GM19043 (cell line): ENCODE results near the gene DENND1A.

Experiments used
- ATAC-seq: cut with Tn5 transposase; IDR thresholded peaks from one replicate; pipeline ENCODE4 v1.9.1; 2021; ENCODE audit warnings: low read depth; ENCODE audit not compliant: unreplicated experiment

Gene DENND1A

DNA sequence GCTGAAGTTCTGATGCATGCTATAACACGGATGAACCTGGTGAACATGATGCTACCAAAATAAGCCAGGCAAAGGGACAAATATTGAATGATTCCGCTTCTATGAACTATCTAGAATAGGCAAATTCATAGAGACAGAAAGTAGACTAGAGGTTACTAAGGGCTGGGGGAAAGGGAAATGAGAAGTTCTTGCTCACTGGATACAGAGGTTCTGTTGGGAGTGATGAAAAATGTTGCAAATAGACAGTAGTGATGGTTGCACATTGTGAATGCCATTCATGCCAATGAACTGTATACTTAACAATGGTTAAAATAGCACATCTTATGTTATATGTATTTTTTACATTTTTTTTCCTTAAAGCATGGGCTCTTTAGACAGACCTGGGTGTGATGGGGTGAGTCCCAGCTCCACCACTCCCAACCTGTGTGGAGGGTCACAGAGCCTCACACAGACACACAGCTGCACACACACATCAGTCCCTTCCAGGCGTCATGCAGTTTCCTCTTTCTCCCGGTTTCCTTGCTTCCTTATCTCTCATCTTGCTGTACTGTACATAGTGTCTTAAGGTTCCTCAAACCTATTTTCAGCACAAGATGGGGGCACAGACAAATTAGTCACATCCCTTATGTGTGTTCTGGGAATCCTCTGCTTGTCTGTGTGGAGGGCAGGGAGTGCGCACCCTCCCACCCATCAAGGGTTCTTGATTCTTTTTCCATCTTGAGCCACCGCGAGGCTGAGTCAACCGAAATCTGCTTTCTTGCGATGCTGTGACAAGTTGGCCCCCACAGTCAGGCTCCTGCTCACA lies 381.0 kb downstream of the DENND1A start:
- no peak for ATAC-seq

DNA sequence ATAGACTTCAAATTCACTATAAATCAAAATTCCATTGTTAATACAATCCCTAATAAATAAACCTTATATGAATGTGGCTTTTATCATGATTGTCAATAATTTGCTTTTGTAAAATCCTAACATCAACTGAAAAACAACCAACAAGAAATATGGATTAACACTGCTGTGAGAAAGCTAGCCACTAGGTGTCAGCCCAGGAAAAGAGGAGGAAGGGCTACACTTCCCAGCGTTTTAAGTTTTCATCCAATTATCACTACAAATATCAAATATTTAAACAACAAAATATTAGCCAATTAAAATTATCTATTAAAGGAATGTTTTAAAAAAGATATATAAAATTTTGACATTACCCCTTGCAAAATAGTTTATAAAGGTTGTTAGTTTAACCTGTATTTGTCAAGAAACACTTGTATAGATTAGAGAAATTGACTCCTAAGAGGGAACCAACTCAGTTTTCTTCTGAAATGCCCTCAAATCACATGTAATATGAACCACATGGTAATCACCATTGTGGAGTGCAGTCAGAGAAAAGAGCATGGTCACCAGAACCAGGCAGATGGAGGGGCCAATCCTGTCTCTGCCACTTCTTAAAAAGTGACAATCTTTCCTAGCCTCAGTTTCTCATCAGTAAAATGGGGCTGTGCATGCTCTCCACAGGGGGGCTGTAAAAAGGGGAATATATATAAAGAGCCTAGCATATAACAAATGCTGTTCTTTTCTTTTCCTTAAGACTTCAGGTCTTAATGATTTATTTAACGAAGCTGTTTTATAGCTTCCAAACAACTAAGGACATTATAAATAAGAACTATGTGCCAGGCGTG lies 385.7 kb downstream of the DENND1A start:
- no peak for ATAC-seq

DNA sequence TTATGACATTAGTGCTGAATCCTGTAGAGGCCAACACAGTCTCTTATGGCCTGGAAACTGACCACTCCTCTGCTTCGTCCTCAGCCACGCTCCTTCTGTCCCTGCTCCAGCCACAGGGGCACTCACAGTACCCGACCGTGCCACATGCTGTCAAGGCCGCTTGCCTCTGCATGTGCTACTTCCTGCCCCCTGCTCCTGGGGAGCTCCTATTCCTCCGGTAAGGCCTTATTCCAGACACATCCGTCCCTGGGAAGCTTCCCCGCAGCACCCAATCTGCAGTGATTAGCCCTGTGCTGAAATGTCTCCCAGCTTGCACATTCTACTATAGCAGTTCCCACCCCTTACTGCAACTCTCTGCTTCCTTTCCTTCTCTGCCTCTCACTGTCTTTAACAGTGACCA lies 386.4 kb downstream of the DENND1A start:
- no peak for ATAC-seq

DNA sequence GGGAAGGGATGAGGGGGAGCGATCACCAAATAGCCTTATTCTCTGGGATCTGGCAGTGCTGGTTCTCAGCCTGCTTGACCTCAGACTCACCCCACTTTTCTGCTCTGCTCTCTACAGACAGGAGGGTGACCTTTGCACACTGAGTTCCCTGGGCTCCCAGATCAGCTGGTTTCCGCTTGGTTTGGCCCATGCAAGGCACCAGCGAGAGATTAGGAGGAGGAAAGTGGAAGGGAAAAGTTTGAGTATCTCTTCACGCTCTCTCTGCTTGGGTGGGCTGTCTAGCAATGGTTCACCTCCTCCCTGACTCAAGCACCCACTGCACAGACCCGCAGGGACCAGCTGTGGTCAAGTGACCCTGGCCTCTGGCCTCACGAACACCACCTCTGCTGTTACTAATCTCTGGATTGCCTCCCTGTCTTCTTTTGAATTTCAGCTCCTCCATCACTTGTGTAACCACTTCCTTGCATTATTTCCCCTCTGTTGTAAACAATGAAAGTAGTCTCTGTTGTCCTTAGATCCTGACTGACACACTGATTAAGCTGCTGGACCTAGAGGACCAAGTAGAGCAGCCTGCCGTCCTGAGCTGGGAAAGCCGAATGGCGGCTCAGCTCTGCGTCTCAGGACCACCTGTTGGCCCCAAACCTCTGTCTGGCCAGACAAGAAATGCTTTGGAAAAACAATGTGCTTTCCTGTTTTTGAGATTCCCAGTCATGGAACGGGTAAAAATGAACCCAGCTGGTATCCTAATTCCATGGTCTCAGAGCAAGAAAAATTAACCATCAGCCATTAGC lies 387.3 kb downstream of the DENND1A start:
- ATAC-seq, result no peak

DNA sequence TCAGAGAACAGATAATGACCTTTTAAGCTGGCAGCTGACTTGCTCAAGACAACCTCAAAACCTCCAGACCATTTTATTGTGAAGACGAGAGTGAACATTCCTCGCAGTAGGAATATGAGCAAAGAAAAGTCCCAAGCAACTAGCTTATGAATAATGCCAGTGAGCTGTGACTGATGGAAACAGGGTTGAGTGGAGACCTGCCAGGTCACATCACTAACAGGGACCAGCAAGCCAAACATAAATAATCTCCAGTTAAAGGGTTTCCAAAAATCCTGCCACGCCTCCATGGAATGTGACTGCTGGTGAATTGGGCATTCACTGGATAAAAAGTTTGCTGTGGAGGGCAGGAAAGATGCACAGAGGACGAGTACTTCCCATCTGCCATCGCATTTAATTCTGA lies 388.5 kb downstream of the DENND1A start:
- no peak for ATAC-seq

DNA sequence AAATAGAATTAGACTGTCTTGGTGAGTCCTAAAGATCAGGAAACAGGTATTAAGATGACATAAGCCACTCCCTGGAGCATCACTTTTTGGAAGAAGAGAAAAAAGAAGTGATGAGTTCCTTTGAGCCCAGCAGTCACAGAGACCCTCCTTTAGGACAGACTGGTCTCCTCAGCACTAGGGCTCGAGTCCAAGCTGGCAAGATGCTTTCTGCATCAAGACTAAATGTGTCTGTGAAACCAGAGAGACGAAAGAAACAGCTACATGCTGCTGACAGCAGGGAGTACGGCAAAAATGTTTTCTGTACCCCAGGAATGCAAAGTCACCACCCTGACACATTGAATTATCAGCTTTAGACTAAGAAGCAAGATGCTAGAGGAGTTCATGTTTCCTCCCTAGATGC lies 389.5 kb downstream of the DENND1A start:
- ATAC-seq, result no peak

DNA sequence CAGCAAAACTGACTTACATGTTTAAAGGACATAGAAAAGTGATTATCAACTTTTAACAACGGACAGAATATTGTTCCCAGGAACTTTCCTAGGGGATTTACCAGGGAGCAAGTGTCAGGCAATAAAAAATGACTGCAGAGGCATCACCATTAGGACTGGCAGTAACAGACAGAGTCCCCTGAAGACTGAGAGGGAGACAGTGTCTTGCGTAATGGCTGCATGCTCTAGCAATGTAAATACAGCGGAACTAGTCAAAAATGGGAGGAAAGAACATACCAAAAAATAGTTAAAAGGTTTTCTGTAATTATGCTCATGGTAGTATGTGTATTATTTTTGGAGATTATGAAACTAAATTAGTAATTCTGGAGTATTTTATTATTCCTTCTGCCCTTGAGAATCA lies 392.1 kb downstream of the DENND1A start:
- ATAC-seq, result no peak

DNA sequence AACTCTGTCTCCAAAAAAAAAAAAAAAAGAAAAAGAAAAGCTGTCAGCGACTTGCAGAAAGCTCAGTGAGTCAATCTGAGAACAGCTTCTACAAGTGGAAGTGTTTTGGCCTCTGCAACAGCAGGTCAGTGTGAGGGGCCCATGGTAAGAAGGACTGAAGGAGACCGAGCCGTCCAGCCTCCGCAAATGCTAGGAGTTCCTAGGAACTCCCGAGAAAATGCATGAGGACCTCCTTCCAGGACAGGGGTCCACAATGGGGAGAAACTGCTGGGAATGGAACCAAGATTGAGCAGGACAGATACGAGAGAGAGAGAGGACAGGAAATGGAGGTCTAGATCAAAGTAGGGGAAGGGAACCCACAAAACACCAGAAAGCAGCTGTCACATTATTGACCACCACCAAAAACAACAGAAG lies 393.5 kb downstream of the DENND1A start:
- no peak for ATAC-seq

DNA sequence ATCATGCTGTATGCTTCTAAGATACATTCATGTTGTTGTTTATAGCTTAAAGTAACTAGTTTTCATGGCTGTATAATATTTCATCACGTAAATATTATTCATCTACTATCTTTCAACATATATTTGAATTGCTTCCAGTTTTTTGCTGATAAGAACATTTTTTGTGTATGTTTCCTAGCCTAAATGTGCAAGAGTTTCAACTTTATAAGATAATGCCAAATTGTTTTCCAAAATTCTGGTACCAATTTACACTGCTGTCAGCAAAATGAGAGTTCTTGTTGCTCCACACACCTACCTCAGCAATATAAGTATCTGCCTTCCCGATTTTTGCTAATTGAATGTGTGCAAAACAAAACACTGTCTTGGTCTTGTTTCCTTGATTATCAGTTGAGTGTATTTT lies 395.6 kb downstream of the DENND1A start:
- no peak for ATAC-seq

DNA sequence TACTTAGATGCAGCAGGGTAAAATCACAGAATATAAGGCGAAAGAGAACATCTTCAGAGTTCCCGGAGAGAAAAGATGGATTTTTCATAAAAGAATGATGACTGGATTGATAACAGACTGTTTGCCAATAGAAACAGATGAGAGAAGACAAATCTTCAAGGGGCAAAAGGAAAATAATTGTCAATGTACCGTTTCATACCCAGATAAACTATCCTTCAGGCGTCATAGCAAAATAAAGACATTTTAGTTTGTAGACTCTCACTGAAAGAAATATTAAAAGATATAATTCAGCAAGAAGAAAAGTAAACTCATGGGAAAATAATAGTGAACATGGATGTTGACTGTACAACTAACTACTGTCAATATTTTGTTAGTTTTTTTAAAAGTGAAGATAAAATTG lies 399.7 kb downstream of the DENND1A start:
- no peak for ATAC-seq

DNA sequence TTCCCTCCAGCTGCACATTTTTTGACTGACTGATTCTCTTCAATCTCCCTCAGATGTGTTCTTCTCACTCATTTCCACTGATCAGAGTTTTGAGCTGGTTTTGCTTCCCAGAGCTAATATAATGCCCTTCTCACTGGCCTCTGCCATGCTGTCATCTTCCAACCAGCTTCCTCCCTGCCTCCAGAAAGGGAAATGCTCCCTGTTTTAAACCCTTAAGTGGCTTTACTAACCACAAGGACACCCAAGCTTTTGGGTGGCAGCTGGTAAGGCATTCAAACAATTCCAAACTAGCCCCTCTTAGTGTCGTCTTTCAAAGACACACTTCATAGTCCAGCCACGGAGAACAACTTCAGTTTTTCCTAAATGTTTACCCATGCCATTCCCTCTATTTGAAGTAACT lies 401.4 kb downstream of the DENND1A start:
- ATAC-seq, result no peak

DNA sequence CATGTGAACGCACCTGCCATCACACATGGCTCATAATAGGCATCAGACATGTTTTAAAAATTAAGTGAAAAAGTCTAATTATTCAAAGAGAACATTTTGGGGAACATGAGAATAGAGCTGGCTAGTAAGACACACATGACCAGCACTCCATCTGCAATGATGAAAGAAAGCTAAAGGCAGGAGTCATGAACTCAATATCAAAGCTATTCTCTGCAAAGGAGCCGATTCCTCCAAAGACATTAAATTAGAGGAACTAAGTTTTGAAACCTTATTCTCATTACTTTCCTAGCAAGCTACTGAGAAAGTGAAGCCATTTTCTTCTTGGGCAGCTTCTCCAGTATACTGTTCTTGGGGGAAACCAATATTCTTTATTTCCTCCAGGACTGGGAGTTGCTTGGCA lies 401.9 kb downstream of the DENND1A start:
- ATAC-seq, result no peak

DNA sequence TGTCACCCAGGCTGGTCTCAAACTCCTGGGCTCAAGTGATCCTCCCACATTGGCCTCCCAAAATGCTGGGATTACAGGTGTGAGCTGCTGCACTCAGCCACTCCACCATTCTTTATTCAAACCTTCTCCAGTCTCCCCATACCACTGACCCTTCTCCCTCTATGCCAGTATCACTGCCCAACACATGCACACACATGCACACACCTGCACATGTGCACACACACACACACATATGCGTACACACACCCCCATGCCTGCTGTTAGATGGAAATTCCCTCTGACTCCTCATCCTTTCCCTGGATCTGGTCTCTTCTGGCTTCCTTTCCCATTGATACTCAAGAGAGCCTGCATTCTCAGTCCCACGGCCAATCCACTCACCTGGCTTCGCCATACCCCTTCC lies 404.0 kb downstream of the DENND1A start:
- ATAC-seq, result no peak

DNA sequence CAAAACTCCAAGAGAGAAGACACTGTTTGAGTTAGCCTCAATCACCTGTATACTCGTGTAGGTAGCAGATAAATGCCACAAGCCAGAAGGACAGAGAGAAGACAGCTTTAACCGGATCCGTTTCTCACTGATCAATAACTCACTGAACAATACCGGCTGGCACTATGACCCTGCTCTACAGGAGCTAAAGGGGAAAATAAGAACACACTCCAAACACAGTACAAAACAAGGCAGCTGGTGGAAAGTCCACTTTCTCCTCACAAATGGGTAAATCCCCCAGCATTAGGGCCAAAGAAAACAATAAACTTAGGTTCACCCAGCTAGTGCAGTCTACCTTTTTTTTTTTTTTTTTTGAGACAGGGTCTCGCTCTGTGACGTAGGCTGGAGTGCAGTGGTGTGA lies 404.5 kb downstream of the DENND1A start:
- no peak for ATAC-seq

DNA sequence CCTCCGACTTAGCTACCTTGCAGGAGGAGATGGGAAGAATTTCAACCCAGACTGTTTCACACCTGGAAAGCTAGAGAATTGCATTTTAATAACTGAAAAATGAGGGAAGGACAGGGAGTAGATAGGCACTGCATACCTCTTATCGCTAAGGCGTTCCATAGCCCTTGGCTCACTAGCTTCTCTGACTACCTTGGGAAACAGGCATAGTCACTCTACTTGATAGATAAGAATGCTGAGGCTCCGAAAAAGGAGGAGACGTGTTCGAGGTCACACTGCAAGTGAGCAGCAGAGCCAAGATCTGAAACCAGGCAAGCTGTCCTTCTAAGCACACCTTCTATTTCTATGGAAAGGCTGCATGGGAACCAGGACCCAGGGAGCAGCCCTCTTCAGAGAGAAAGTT lies 405.1 kb downstream of the DENND1A start:
- no peak for ATAC-seq

DNA sequence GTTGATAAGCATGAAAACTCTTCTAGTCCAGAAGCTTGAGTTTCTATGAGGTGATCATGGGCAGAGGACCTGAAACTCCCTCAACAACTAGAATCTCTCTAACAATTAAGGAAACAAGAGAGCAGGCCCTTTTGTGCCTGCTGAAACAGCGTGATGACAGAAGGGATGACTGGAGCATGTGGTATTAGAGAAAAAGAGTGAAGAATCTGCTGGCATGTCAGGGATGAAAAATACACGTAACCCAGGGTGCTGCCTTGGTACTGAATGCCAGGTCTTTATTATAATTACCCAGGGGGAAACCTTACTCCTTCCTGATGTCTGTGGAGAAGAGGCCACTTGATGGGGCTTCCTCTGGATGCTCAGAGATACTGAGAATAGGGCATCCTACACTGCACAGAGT lies 406.1 kb downstream of the DENND1A start:
- no peak for ATAC-seq

DNA sequence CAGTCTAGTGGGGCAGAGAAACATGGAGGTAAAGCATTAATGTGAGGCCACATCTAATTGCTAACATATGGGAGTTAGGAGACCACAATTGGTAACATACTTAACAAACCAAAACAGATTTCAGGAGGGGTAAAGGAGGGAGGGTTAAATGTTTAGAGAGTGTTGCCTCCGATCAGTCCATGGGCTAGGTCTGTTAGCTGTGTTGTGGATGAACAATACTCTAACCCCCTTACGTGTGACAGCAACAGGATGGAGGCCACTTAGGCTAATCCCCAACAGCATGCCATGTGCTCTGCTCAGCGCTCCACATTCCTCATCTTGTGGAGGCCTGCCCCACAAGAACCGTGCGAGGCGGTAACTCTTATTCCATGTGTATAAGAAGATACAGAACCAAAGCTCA lies 406.9 kb downstream of the DENND1A start:
- ATAC-seq, result no peak

DNA sequence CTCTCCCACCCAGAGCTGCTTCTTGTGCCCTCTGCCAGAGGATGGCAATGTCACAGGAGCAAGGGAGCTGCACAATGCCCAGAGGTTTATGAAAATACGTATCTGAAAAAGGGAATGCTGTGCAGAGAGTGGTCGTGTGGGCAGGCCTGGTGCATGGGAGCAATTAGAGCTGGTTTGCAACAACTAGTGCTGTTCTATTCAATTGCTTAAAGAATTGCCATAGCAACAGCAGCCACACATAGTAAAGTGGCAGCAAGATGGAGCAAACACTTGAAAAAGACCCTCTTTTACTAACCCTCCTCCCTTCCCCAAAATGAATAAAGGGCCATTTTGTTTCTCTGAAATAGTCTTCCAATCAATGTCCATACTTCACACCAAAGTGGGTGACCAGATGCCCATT lies 407.7 kb downstream of the DENND1A start:
- no peak for ATAC-seq

DNA sequence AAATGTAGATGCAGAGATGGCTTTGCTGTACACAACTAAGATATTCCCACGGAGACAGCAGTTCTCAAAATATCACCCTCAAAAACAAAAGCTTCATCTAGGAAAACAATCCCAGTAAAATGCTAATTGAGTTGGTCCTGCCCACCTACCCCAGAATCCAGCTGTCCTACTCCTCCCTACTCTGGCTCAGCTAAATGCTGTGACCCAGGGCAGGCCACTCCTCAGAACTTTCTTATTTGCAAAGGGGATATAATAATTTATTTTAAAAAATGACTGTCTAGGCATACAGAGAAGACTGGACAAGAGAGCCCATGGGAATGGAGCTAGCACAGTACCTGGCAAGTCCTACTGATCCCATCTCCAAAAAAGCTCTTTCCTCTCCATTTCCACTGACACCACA lies 411.6 kb downstream of the DENND1A start:
- no peak for ATAC-seq

DNA sequence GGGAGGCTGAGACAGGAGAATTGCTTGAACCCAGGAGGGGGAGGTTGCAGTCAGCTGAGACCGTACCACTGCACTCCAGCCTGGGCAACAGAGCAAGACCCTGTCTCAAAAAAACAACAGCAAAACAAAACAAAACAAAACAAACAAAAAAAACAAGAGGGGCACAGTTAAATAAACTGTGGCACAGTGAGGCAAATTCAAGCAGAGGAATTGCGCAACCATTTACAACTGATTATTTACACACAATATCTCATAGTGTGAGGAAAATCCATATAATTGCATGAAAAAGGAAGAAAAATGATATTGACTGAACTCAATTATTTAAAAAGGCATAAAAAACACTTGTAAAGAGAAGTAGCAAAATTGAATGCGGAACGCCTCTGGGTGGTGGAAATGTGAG lies 412.4 kb downstream of the DENND1A start:
- no peak for ATAC-seq

DNA sequence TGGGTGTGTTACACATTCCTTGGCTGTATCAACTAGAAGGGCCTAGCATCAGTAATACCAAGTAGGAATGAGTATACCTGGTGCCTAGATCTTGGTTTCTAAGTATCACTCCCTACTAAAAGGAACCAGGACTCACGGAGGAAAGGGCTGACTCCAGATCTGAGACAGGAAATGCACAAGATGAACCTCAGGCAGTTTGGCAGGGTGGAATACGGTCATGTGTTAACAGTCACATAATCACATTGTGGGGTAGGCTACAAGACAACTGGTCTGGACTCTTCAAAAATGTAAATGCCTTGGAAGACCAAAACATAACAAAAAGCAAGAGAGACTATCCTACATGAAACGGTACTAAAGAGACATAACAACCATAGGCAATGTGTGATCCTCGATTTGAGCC lies 415.2 kb downstream of the DENND1A start:
- no peak for ATAC-seq
